Vein endothelial cell (primary cell): ENCODE measurements around the gene RBM47. TPM values are rescaled to one million over a fixed set of nuclear protein-coding genes. Genes with fewer than 3 reads are reported as not detected.

Experiments used
- small RNA-seq: library from RNA; depleted of rRNA; stranded (forward); fragments of <200 nt; gene quantifications from one replicate; pipeline ENCODE3, GENCODE V24; 2012
- total RNA-seq: library from RNA; depleted of rRNA; stranded (reverse); fragments of >200 nt; gene quantifications from 2 replicates; pipeline ENCODE4 v1.2.3, GENCODE V29; 2012

Gene RBM47
- 0.10 TPM in 1 of 2 replicates, not detected in the other for total RNA-seq

GRCh38 chr4:40629401-40630334, at the start of gene RBM47:
TSS of gene RBM47 (minus strand) at chr4:40629864. CDS start at chr4:40438893, 190,971 bp downstream.

Small RNA genes within 50 kb of the gene (small RNA-seq; reads per million reads assigned to genes)
- not detected for gene AC098869.1
- gene MIR4802: not detected
- not detected for gene RNU7-74P

Other genes starting within 250 kb of the RBM47 start
- not detected in 2 replicates for gene NSUN7, start 120.1 kb upstream of the RBM47 start, total RNA-seq